ENCODE measurements around the gene PCNX1. TPM values are rescaled to one million over a fixed set of nuclear protein-coding genes. Genes with fewer than 3 reads are reported as not detected.

The PCNX1 gene
- total RNA-seq, 1 donor from 2014 or later: 68.8 TPM

DNA sequence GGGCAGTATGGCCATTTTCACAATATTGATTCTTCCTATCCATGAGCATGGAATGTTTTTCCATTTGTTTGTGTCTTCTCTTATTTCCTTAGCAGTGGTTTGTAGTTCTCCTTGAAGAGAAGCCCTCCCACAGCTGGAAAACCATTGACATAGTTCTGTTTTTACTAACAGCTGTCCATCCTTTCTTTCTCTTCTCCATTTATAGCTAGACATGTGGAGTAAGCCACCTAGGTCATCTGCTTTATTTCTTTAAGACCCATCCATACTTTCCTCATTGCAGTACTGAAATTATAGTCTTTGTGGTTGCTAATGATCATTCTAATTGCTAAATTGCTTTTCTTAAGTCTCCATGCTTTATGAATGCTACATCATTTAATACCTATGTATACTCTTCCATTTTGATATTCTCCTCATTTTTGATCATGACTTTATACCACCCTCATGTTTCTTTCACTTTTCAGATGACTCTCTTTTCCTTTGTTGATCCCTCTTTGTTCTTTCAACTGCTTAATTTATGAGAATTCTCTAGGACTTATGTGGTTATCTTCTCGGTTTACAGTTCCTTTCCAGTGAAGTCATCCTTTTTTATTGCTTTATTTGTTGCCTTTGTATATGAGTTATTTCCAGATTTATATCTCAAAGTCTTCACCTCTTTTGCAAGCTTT is 114.2 kb downstream of the PCNX1 start:
- no peak for DNase-seq (ENCODE audit: low spot score)
- Mint-ChIP-seq H3K27ac (ENCODE audit: unreplicated experiment) (no peak overlapping the region), H3K4me1 (ENCODE audit: unreplicated experiment) (no peaks in the 10 kb centered on the region), H3K27me3 (ENCODE audit: unreplicated experiment) (peaks cover 1% of the 10 kb centered on the region), H3K9me3 (ENCODE audit: unreplicated experiment) (no peaks in the 10 kb centered on the region), H3K36me3 (ENCODE audit: low read depth, unreplicated experiment) (peaks cover 20% of the 10 kb centered on the region), H3K4me3 (ENCODE audit: unreplicated experiment) (no peak overlapping the region)
- TF ChIP-seq CTCF (IDR thresholded peaks at IDR 0.05; ENCODE audit: unreplicated experiment): no peak

DNA sequence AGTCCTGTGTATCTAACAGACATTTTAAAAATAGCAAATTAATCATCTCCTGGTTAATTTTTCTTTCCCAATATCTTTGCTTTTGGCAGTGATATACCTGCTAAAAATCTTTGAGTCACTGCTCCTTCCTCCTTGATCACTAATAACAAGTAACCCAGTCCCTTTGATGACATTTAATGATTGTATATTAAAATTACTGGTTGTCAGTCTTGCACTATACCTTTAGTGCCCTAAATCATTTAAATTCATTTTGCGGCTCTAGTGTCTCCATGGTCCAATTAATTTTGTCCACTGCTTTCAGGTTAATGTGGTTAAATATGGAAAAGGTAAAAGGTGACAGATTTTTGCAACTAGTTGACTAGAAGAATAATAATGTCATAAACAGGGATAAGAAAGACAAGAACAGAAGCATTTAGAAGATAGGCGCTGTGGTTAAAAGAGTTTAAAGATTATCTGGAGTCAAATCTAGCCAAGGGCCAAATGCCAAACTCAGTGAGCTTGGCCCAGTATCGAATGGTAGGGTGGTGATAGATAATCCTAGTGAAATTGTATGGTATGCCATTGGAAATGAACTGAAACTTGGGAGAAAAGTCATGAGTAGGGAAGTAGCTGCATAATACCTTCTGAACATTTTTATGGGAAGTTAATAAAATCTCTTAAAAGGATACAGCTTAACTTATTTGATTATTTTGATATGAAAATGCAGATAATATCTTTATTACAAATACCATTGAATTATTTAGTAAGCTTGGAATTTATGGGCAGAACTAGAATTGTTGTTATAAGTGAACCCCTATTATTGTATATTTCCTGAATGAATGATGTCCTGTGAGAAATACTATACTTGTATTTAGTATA is 115.0 kb downstream of the PCNX1 start:
- H3K9me3 Mint-ChIP-seq (ENCODE audit: unreplicated experiment): no peaks in the 10 kb centered on the region
- H3K27ac Mint-ChIP-seq (ENCODE audit: unreplicated experiment): no peak overlapping the region
- no peaks in the 10 kb centered on the region for H3K4me1 Mint-ChIP-seq (ENCODE audit: unreplicated experiment)
- TF ChIP-seq CTCF (IDR thresholded peaks at IDR 0.05; ENCODE audit: unreplicated experiment): no peak
- H3K4me3 Mint-ChIP-seq (ENCODE audit: unreplicated experiment): no peak overlapping the region
- H3K27me3 Mint-ChIP-seq (ENCODE audit: unreplicated experiment): peaks cover 1% of the 10 kb centered on the region
- peaks cover 20% of the 10 kb centered on the region for H3K36me3 Mint-ChIP-seq (ENCODE audit: low read depth, unreplicated experiment)
- no peak for DNase-seq (ENCODE audit: low spot score)

DNA sequence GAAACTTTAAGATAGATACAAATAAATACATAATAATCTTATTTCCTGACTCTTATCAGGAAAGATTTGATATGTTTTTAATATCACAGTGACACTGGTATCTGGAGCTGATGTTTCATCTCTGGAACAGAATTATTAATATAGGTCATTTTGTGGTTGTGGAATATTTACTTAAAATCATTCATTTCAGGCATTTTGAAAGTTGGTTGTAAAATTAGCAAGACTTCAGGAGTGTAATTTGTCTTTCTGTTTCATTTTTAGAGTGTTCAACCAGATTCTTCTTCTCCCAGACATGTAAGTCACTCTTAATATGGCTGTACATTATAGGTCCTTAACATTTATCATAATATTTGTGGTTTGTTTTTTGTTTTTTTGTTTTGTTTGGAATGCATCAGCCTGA is 115.7 kb downstream of the PCNX1 start:
- DNase-seq (ENCODE audit: low spot score): no peak
- Mint-ChIP-seq H3K27me3 (ENCODE audit: unreplicated experiment) (peaks cover 1% of the 10 kb centered on the region), H3K9me3 (ENCODE audit: unreplicated experiment) (no peaks in the 10 kb centered on the region), H3K4me3 (ENCODE audit: unreplicated experiment) (no peak overlapping the region), H3K4me1 (ENCODE audit: unreplicated experiment) (no peaks in the 10 kb centered on the region), H3K36me3 (ENCODE audit: low read depth, unreplicated experiment) (peaks cover 20% of the 10 kb centered on the region), H3K27ac (ENCODE audit: unreplicated experiment) (no peak overlapping the region)
- TF ChIP-seq CTCF (IDR thresholded peaks at IDR 0.05; ENCODE audit: unreplicated experiment): no peak

GRCh38 chr14:71029236-71029781 is 122.0 kb downstream of the PCNX1 start:
- Mint-ChIP-seq H3K27ac (ENCODE audit: unreplicated experiment) (no peak overlapping the region), H3K36me3 (ENCODE audit: low read depth, unreplicated experiment) (peaks cover 9% of the 10 kb centered on the region), H3K4me3 (ENCODE audit: unreplicated experiment) (no peak overlapping the region), H3K9me3 (ENCODE audit: unreplicated experiment) (no peaks in the 10 kb centered on the region), H3K4me1 (ENCODE audit: unreplicated experiment) (peaks cover 15% of the 10 kb centered on the region), H3K27me3 (ENCODE audit: unreplicated experiment) (no peaks in the 10 kb centered on the region)
- no peak for TF ChIP-seq CTCF (IDR thresholded peaks at IDR 0.05; ENCODE audit: unreplicated experiment)
- no peak for DNase-seq (ENCODE audit: low spot score)

GRCh38 chr14:71031000-71031399 is 123.7 kb downstream of the PCNX1 start:
- Mint-ChIP-seq H3K4me1 (ENCODE audit: unreplicated experiment) (peaks cover 15% of the 10 kb centered on the region), H3K36me3 (ENCODE audit: low read depth, unreplicated experiment) (peaks cover 14% of the 10 kb centered on the region), H3K27ac (ENCODE audit: unreplicated experiment) (no peak overlapping the region), H3K27me3 (ENCODE audit: unreplicated experiment) (no peaks in the 10 kb centered on the region), H3K9me3 (ENCODE audit: unreplicated experiment) (no peaks in the 10 kb centered on the region), H3K4me3 (ENCODE audit: unreplicated experiment) (no peak overlapping the region)
- DNase-seq (ENCODE audit: low spot score): no peak
- TF ChIP-seq CTCF (IDR thresholded peaks at IDR 0.05; ENCODE audit: unreplicated experiment): no peak
